OCI-LY1 (cell line): ENCODE data around the gene TMEM92.

Experiments used
- EZH2 ChIP-seq: fragments of 200-600 bp; sonication (generic), shearing (Covaris generic); IDR thresholded peaks from 2 replicates; pipeline ENCODE4 v1.8.0; 2017; ENCODE audit warnings: borderline replicate concordance, mixed run types, mild to moderate bottlenecking, antibody characterized with exemption, low read length, moderate library complexity, mixed read lengths
- TF ChIP-seq, protein P1 (sequence below): fragments of 200-600 bp; sonication (generic), shearing (Covaris generic); IDR thresholded peaks from 2 replicates; pipeline ENCODE4 v1.5.1; 2017; ENCODE audit warnings: mild to moderate bottlenecking, antibody characterized with exemption, low read length, moderate library complexity, mixed read lengths

DNA sequence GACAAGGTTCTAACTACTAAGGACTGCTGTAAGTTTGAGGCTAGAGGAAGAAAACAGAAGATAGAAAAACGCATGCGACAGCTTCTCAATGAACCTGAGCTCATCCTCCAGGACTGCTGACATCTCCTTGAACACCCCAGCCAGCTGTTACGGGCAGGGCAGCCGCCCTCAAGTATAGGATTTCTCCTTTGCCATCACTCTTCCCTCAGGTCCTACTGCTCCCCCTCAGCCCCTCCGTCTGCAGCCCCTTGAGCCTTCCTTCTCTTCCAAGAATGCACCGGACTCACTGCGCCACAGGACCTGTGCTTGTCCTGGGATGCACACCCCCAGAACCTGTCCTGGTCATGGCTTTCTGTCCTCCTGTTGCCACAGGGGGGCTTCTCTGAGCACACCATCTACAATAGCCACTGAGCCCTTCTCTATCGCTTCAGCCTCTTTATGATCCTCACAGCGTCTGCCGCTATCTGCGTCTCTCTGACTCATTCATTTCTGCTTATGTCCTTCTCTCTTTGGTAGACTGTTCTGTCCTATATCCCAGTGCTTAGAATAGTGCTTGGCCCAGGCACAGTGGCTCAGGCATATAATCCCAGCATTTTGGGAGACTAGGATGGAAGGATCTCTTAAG lies 56.0 kb downstream of the TMEM92 start:
- TF ChIP-seq, protein P1, sequence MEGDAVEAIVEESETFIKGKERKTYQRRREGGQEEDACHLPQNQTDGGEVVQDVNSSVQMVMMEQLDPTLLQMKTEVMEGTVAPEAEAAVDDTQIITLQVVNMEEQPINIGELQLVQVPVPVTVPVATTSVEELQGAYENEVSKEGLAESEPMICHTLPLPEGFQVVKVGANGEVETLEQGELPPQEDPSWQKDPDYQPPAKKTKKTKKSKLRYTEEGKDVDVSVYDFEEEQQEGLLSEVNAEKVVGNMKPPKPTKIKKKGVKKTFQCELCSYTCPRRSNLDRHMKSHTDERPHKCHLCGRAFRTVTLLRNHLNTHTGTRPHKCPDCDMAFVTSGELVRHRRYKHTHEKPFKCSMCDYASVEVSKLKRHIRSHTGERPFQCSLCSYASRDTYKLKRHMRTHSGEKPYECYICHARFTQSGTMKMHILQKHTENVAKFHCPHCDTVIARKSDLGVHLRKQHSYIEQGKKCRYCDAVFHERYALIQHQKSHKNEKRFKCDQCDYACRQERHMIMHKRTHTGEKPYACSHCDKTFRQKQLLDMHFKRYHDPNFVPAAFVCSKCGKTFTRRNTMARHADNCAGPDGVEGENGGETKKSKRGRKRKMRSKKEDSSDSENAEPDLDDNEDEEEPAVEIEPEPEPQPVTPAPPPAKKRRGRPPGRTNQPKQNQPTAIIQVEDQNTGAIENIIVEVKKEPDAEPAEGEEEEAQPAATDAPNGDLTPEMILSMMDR, result no peak
- TF ChIP-seq EZH2, result no peak
